ENCODE results near the gene EIF3D. TPM values are rescaled to one million over a fixed set of nuclear protein-coding genes. Genes with fewer than 3 reads are reported as not detected.

Gene EIF3D
- total RNA-seq, 1 donor from 2014 or later: 97.8 TPM

GRCh38 chr22:36469094-36469710 is 59.8 kb downstream of the EIF3D start:
- Mint-ChIP-seq H3K27ac (ENCODE audit: unreplicated experiment) (peak overlapping the region; percentile 99), H3K36me3 (ENCODE audit: low read depth) (peaks cover under 1% of the 10 kb centered on the region), H3K4me1 (ENCODE audit: low read depth) (peaks cover 80% of the 10 kb centered on the region), H3K4me3 (ENCODE audit: unreplicated experiment) (no peak overlapping the region), H3K27me3 (ENCODE audit: low read depth) (no peaks in the 10 kb centered on the region), H3K9me3 (ENCODE audit: low read depth) (no peaks in the 10 kb centered on the region)
- DNase-seq (ENCODE audit: low spot score): no peak
- TF ChIP-seq CTCF (IDR thresholded peaks at IDR 0.05): no peak

GRCh38 chr22:36467946-36468345 is 61.0 kb downstream of the EIF3D start:
- no peaks in the 10 kb centered on the region for H3K27me3 Mint-ChIP-seq (ENCODE audit: low read depth)
- no peaks in the 10 kb centered on the region for H3K36me3 Mint-ChIP-seq (ENCODE audit: low read depth)
- peak overlapping the region; percentile 99 for H3K27ac Mint-ChIP-seq (ENCODE audit: unreplicated experiment)
- H3K4me3 Mint-ChIP-seq (ENCODE audit: unreplicated experiment): peak overlapping the region; percentile 40
- peaks cover 80% of the 10 kb centered on the region for H3K4me1 Mint-ChIP-seq (ENCODE audit: low read depth)
- DNase-seq (ENCODE audit: low spot score): no peak
- TF ChIP-seq CTCF (IDR thresholded peaks at IDR 0.05): no peak
- H3K9me3 Mint-ChIP-seq (ENCODE audit: low read depth): no peaks in the 10 kb centered on the region

- no peaks in the 10 kb centered on the region for H3K9me3 Mint-ChIP-seq (ENCODE audit: low read depth)
- H3K4me3 Mint-ChIP-seq (ENCODE audit: unreplicated experiment): no peak overlapping the region
- no peaks in the 10 kb centered on the region for H3K27me3 Mint-ChIP-seq (ENCODE audit: low read depth)
- H3K27ac Mint-ChIP-seq (ENCODE audit: unreplicated experiment): peak overlapping the region; percentile 99
- no peak for DNase-seq (ENCODE audit: low spot score)
- H3K36me3 Mint-ChIP-seq (ENCODE audit: low read depth): no peaks in the 10 kb centered on the region
- peaks cover 81% of the 10 kb centered on the region for H3K4me1 Mint-ChIP-seq (ENCODE audit: low read depth)
- TF ChIP-seq CTCF (IDR thresholded peaks at IDR 0.05): no peak
Measured at GRCh38 chr22:36467042-36467810, 61.7 kb downstream of the EIF3D start.

- no peak for DNase-seq (ENCODE audit: low spot score)
- Mint-ChIP-seq H3K27me3 (ENCODE audit: low read depth) (no peaks in the 10 kb centered on the region), H3K36me3 (ENCODE audit: low read depth) (no peaks in the 10 kb centered on the region), H3K4me3 (ENCODE audit: unreplicated experiment) (no peak overlapping the region), H3K4me1 (ENCODE audit: low read depth) (peaks cover 81% of the 10 kb centered on the region), H3K9me3 (ENCODE audit: low read depth) (no peaks in the 10 kb centered on the region), H3K27ac (ENCODE audit: unreplicated experiment) (peak overlapping the region; percentile 99)
- TF ChIP-seq CTCF (IDR thresholded peaks at IDR 0.05): no peak
Measured at GRCh38 chr22:36466258-36466657, 62.7 kb downstream of the EIF3D start.

GRCh38 chr22:36465232-36466021 is 63.5 kb downstream of the EIF3D start:
- peak overlapping the region; percentile 99 for H3K27ac Mint-ChIP-seq (ENCODE audit: unreplicated experiment)
- no peak for DNase-seq (ENCODE audit: low spot score)
- no peaks in the 10 kb centered on the region for H3K9me3 Mint-ChIP-seq (ENCODE audit: low read depth)
- H3K27me3 Mint-ChIP-seq (ENCODE audit: low read depth): no peaks in the 10 kb centered on the region
- no peak for TF ChIP-seq CTCF (IDR thresholded peaks at IDR 0.05)
- H3K4me1 Mint-ChIP-seq (ENCODE audit: low read depth): peaks cover 76% of the 10 kb centered on the region
- H3K4me3 Mint-ChIP-seq (ENCODE audit: unreplicated experiment): no peak overlapping the region
- H3K36me3 Mint-ChIP-seq (ENCODE audit: low read depth): no peaks in the 10 kb centered on the region

All from chondrocyte (in vitro differentiated cells).